GM23248 (cell line): ENCODE results near the gene SYT2.

Experiments used
- EZH2 ChIP-seq: fragments of 200-600 bp; sonication (generic); IDR thresholded peaks from 2 replicates; pipeline ENCODE4 v1.6.1; 2018; ENCODE audit warnings: antibody characterized with exemption, mild to moderate bottlenecking; ENCODE audit not compliant: insufficient read depth, poor library complexity, severe bottlenecking
- EZH2phosphoT487 ChIP-seq: fragments of 200-600 bp; sonication (generic); IDR thresholded peaks from 2 replicates; pipeline ENCODE4 v1.6.1; 2018; ENCODE audit warnings: antibody characterized with exemption, moderate library complexity, mild to moderate bottlenecking, low read depth; ENCODE audit not compliant: insufficient read depth

DNA sequence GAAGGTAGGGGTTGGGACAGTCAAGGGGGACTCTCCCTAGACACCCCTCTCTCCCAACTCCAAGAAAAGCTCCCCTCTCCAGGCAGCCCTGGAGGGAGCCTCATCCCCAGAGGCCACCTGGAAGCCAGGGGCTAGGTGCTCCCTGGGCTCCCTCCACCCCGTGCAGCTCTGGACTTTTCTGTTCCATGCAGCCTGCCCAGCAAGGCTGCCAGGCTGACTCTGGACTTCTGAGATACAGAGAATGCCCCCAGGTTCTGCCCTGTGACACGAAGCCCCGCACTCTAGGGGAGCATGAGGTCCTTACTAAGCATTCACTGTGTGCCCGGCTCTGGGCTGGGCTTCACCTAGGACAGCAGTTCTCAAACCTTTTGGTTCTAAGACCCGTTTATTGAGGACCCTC lies 10.2 kb downstream of the SYT2 start:
- TF ChIP-seq EZH2phosphoT487 (no peak), EZH2 (no peak)
